GM18498 (cell line): ENCODE measurements around the gene SMIM23.

Experiments used
- ATAC-seq: cut with Tn5 transposase; IDR thresholded peaks from one replicate; pipeline ENCODE4 v1.9.1; 2021; ENCODE audit warnings: mild to moderate bottlenecking, moderate library complexity; ENCODE audit not compliant: unreplicated experiment

The SMIM23 gene

DNA sequence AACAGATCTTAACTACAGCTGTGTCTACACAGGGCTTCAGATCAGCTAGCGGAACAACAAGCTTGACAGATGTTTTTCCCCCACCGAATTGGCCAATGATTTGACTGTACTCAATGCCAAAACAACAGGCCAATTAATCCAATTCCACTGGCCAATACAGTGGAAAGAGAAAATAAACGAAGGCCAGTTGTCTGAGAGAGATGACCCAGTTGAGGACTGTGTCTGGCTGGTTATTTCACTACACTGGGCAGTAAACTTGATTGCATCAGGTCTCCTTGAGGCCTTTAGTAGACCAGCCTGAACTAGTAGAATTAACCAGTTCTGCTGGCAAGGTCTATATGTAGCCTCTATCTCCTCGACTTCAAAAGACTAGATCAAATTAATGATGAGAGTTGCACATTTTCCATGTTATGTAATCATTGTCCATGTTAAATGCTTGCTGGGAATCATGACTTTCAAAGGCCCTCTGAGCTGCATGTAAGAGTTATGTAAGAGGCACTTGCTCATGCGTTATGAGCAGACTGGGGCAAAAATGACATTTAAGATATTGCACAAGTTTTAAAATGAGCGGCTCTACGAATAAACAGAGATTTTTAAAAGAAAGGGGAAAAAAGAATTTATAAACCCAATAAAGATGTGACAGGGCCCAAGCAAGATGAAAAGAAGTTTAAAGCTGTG, 28.3 kb downstream of the SMIM23 start:
- no peak for ATAC-seq

DNA sequence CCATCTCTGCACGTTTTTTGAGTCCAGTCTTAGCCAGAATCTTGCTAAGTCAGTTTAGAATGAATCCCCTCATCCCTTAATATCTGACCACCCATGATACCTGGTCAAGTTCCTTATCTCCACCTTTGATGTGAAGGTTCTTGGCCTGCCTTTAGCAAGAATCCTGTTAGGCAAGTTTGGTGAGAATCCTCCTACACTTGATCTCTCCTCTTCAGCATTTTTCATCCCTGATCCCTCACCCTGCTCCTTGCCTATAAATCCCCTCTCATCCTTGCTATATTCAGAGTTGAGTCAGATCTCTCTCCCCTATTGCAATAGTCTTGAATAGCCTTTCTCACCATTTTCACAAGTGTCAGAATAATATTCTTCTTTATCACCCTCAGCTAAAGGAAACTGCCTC, 31.0 kb downstream of the SMIM23 start:
- ATAC-seq = no peak

DNA sequence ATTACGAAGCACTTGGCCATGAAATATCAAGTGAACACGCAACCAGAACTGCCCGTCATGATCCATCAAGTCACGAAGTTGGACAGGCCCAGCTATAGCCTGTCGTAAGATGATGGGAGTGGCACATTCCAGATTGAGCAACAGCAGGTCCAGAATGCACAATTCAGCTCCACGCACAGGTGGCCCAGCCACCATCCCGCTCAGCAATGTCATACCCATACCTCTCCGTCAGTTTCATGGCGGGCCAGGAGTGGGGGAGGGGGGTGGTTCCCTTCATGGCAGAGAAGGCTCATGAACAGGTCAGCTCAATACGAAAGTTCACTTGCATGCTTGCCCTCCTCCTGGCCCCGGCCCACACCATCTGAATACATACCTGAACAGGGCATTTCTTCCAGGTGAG, 34.9 kb downstream of the SMIM23 start:
- no peak for ATAC-seq

DNA sequence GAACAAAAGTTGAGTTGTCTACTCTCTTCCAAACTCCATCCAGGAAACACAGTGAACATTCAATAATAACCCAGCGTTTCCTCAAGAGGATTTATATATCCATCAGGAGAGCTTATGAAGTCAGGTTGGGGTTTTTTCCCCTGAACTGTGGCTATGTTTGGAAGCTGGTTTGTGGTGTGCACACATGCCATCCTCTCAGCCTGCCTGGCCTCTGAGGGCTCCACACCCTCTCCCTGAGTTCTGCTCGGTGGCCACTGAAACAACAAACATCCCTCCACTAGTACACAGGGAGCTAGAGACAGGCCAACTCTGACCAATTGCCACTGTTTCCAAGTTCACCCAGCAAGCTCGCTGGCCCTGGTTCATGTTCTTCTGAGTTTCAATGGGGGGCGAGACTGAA, 35.7 kb downstream of the SMIM23 start:
- no peak for ATAC-seq

DNA sequence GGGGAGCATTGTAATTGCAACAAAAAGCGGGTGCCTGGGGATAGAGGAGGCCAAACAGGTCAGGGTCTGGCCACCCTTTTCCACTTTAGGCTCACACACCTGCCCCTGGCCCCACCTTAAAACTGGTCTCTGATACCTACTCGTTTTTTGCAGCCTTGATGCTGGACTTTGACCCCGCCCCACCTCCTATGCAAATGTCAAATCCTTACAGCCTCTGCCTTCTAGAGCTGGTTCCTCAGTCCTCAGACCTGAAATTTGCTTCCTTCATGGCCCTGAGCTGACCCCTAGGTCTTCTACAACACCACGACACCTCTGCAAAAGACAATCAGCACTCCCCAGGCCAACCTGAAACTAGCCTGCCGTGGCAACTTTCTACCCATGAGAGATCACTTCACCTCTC, 37.7 kb downstream of the SMIM23 start:
- no peak for ATAC-seq

DNA sequence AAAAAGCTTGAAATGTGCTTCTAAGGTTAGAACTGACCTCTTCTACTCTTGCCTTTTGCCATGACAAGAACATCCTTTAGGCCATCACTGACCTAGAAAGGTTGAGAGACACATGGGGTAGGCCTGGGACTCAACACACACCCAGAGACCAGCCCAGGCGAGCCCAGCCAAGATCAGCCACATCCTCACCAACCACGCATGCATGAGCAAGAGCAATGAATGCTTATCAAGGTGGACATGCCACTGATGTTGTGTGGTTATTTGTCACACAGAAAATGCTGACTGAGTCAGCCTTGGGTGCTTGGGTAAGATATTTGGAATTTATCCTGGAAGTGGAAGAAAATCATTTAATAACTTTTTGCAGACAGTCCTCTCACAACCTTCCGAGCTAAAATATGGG, 39.4 kb downstream of the SMIM23 start:
- no peak for ATAC-seq

DNA sequence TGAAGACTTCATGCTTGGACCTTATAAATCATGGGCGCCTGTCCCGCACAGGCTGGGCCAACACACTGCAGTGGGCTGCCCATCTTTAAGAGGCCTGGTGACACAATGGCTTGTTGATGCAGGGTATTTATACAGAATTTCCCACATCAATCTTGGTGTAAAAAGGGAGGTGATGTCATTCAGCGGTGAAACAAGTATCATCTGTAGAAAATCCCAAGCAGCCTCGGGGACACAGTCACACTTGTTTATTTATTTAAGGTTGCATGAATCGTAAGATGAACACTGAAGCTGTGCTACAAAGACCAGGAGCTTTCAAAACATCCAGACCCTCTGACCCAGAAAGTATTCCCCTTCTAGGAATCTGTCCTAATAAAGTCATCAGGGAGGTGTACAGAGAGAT, 40.5 kb downstream of the SMIM23 start:
- ATAC-seq = no peak

DNA sequence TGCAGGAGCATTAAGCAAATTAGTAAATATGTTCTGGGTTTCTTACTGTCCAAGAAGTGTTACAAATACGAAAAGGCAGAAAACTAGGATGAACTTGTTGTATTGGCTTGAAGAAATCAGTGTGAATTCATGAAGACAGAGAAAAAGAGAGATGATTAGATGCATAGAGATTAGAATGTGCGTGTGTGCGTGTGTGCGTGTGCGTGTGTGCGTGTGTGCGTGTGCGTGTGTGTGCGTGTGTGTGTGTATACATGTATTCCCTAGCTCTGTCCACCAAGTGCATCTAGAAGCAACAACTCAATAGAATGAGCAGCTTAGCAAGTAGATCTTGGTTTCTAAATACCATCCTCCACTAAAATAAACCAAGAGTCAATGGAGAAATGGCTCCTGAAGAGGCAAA, 41.5 kb downstream of the SMIM23 start:
- ATAC-seq = no peak

DNA sequence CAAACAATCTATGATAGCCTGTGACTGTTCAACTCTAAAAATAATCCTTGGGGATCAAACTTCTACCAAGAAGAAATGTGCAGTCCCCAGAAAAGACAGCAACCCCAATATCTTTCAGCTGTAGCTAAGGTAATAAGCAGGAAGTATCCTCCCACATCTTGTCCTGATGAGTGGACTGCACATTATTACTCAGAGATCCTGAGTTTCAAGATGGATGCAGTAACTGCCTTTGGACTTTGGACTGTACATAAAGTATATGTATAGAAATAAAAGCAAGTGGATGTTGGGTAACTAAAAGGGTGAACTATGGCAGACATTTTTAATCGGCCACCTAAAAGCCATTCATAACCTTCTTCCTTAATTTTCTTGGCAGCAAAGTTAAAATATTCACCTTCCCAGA, 45.1 kb downstream of the SMIM23 start:
- ATAC-seq = no peak

DNA sequence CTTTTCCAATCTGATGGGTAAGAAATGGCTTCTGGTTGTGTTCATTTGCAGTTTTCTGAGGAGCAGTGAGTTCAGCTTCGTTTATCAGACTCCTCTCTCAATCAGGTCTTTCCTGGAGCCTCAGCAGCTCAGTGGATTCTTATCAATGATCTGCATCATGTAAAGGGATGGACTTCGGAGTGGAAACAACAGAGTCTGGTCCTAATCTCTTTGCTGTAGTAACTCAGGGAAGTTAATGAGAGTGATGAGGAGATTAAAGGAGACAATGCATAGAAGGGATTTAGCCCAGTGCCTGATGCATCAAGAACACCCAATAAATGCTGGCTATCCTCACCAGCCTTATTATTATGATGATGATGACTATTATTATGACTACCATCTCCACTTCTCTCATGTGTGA, 47.2 kb downstream of the SMIM23 start:
- ATAC-seq = no peak

DNA sequence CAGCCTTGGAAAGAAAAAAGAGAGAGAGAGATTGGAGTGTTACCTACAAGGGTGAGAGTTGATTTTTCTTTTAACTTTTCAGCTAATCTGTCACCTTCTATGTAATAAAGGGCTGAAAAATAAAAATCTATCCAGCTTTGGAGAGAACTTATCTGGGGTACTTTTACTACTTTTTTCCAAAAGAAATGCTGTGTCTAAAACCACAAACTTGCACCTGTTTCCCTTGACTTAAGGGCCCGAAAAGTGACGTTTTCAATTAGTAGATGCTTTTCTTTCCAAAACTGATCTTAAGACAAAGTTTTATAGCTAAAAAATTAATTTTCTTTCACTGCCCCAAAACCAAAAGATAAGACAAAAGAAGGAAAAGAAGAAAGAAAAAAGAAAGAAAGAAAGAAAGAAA, 48.8 kb downstream of the SMIM23 start:
- no peak for ATAC-seq

DNA sequence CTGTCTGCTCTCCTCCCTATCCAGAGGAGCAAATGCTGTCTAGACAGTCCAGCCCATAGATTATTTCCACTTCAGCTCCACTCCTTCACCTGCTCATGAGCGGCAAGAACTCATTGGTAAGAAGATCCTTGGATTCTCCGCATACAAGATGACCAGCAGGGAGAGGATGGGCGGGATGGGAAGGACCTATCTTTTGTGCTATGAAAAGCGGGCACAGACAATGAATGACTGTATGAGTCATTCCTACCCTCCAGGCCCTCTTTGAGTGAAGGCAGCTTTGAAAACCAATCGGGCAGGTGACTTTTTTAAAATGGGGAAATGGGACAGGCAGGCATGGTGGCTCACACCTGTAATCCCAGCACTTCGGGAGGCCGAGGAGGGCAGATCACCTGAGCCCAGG, 49.4 kb downstream of the SMIM23 start:
- ATAC-seq = no peak

DNA sequence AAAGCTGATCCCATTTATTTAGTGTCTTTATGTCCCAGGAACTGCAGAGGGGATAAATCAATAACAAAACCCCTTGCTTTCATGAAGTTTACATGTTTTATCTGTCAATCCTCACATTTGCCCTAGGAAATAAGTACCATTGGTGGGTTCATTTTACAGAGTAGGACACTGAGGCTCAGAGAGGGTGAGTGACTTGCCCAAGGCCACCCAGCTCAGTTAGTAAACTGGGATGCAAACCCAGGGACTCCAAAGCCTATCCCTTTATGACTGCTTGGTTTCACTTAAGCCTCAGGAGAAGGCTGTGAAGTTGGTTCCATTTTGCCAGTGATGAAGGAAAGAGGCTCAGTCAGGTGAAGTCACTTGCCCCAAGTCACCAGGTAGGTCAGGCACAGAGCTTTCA, 51.9 kb downstream of the SMIM23 start:
- no peak for ATAC-seq

DNA sequence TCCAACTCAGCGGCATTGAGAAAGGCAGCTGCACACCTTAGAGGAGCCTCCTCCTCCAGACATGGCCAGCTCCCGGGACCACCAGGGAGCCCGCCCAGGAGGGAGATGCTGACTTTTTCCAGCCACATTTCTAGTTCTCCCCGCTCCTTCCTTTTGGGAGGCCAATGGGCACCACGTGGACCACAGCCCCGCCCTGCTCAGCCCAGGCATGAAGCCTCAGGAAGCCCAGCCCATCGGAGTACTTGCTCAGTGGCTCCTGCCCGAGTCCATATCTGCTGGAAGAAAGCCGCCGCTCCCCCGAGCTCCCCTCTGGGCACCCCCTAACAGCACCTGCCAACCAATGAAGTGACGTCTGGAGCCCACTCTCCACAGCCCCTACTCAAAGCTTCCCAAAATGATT, 52.4 kb downstream of the SMIM23 start:
- no peak for ATAC-seq

DNA sequence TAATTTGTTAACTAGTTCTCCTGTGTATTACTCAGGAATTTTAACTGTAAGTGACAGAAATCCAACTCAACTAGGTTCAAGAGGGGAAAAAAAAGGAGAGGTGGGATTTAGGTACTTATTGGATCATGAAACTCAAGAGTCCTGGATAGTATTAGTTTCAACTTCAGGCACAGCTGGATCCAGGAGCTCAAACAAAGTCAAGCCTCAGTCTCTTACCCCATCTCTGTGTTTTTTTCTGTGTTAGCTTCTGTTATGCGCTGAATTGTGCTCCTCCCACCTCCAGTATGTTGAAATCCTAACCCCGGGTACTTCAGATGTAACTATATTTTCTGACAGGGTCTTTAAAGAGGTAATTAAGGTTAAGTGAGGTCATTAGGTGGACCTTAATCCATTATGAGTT, 53.5 kb downstream of the SMIM23 start:
- ATAC-seq = no peak

DNA sequence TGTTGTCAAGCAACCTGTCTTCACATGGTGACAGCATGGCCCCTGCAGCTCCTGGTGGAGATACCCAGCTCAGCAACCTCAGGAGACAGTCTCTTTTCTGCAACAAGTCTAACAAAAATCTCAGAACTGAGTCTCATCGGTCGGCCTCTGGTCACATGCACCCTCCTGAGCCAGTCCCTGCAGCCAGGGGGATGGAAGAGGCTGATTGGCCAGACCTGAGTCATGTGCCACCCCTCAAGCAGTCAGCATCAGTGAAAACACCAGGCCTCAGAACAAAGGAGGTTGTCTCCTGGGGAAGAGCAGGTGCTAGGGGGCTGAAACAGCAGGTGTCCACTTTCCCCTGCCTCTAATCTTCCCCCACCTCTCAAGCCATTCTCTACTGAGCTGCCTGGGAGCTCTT, 54.4 kb downstream of the SMIM23 start:
- ATAC-seq = no peak
